HFF-Myc (cell line): ENCODE data around the gene HDAC4.

ENCODE experiments used
- DNase-seq: peaks from one replicate; pipeline ENCODE4 v3.0.0-alpha.2; 2011; ENCODE audit warnings: low read depth; ENCODE audit errors: extremely low read depth
- H3K4me3 ChIP-seq: replicated peaks from 2 replicates; pipeline ENCODE4 v1.5.1; 2011; ENCODE audit warnings: low read depth, mild to moderate bottlenecking, control low read depth, low read length
- TF ChIP-seq, protein P1 (sequence below): IDR thresholded peaks from 2 replicates; pipeline ENCODE4 v1.5.1; 2012; ENCODE audit warnings: mild to moderate bottlenecking, low read depth, low read length, control low read depth; ENCODE audit errors: missing control alignments

HDAC4 gene

DNA sequence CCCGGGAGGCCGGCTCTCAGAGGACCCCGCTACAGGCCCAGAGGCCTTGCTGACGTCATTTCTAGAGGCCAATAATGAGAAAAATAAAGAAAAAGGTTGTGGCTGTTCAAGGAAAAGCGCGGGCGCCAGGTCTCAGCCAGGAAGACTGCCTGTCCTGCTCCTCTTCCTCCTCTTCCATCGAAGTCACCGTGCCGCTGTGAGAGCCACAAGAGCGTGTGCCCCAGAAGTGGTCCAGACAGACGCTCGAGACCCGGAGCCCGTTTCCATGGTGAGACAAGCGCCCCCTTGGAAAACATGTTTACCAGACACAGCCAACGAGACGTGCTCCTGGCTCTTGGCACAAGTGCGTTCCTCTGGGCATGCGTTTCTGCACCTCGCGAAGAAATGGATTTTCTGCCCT, 210.5 kb downstream of the HDAC4 start:
- TF ChIP-seq, protein P1, sequence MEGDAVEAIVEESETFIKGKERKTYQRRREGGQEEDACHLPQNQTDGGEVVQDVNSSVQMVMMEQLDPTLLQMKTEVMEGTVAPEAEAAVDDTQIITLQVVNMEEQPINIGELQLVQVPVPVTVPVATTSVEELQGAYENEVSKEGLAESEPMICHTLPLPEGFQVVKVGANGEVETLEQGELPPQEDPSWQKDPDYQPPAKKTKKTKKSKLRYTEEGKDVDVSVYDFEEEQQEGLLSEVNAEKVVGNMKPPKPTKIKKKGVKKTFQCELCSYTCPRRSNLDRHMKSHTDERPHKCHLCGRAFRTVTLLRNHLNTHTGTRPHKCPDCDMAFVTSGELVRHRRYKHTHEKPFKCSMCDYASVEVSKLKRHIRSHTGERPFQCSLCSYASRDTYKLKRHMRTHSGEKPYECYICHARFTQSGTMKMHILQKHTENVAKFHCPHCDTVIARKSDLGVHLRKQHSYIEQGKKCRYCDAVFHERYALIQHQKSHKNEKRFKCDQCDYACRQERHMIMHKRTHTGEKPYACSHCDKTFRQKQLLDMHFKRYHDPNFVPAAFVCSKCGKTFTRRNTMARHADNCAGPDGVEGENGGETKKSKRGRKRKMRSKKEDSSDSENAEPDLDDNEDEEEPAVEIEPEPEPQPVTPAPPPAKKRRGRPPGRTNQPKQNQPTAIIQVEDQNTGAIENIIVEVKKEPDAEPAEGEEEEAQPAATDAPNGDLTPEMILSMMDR = no peak
- DNase-seq = no peak
- H3K4me3 ChIP-seq = no peak overlapping the region

DNA sequence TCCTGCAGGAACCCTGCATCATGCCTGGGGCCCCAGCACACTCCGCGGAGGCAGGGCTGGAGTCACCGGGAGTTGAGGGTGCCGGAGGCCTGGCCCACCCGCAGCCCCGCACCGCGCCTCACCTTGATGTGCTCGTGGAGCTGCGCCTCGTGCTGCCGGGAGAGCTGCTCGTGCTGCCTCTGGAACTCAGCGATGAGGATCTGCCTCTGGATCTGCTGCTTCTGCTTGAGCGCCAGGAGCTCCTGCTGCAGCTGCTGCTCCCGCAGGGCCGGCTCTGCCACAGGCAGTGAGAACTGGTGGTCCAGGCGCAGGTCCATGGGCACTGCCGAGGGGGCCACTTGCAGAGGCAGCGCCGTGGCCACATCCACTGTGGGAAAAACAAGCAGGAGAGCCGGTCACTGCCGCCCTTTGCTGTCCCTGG, 211.1 kb downstream of the HDAC4 start:
- TF ChIP-seq, protein P1 = no peak
- no peak overlapping the region for H3K4me3 ChIP-seq
- no peak for DNase-seq

DNA sequence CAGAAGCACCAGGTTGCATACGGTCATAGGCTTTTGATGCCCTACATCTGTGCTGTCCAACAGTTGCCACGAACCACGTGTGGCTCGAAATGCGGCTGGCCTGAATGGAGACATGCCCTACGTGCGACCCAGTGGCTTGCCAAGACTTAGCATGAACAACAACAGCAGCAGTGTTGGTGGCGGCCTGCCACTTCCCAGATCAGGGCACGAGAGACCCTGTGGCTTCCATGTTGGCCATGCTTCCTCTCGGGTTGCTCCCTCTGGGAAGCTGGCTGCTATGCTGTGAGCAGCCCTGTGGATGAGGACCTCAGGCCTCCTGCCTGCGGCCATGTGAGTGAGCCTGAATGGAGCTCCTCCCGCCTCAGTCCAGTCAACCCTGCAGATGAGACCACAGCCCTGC, 212.3 kb downstream of the HDAC4 start:
- TF ChIP-seq, protein P1 = no peak
- no peak overlapping the region for H3K4me3 ChIP-seq
- no peak for DNase-seq

DNA sequence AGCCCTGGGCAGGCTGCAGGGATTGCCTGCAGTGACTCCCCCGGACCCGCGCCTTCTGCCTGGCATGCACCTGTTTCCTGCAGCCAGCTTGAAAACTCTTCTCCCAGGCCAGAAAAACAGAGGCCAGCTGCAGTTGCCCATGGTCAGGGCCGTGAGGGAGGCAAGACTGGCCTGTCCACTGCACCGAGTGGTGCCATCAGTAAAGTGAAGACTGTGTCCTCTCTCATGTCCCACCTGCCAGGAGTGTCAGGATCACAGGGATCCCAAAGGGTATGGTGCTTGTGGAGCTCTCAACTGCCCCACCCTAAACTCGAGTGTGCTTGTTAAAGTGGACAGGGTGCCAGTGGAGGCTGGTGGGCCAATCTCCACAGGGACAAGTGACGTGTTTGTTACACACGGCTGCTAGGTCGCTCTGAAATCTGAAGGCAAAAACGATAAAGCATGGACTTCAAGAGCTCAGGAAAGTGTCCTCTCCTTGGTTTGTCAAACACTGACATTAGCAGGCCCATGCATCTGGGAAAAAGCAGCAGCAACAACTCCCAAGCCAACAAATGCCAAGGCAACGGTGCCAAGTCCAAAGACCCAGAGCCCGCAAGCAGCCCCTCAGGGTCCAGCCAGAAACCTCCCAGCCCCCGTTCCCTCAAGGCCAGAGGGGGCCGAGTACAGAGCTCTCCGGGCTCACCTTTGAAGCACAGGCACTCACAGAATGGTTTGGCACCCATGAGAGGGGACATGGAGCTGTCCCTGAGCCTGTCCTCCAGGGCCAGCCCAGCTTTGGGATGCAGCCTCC, 213.2 kb downstream of the HDAC4 start:
- DNase-seq = no peak
- no peak overlapping the region for H3K4me3 ChIP-seq
- TF ChIP-seq, protein P1 = no peak

DNA sequence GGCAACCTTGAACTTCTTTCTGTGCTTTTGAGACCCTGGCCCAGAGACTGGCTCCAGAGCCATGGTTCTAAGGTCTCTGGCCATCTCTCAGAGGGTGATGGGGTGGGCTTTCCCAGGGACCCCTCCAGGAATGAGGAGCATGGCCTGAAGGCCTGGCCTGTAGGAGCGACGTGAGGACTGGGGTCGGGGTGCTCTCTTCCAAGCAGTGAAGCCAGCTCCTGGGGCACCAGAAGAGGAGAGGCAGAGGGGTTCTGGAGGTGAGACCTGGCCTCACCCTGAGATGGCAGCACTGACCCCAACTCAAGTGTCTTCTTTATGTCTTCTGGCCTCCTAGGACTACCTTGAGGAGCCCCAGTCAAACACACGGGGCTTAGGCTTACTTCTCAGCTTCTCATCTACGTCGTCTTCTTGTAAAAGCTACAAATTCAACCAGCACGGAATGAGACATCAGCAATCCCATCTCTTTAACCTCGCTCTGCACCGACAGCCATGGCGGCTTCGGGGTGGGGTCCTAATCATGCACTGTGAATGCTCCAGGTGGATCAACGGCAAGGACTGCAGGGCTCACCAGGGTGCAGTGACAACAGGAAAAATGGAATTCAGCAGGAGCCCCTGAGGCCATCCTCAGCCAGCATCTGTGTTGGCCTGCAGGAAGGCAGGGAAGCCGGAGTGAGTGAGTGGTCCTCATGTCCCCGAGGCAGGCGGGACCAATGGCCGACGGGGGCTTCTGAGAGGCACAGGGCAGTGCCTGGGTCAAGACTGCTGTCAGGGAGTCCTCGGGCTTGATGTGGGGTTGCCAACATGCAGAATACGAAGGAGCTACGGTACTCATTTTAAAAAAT, 214.1 kb downstream of the HDAC4 start:
- no peak overlapping the region for H3K4me3 ChIP-seq
- no peak for DNase-seq
- TF ChIP-seq, protein P1 = no peak

DNA sequence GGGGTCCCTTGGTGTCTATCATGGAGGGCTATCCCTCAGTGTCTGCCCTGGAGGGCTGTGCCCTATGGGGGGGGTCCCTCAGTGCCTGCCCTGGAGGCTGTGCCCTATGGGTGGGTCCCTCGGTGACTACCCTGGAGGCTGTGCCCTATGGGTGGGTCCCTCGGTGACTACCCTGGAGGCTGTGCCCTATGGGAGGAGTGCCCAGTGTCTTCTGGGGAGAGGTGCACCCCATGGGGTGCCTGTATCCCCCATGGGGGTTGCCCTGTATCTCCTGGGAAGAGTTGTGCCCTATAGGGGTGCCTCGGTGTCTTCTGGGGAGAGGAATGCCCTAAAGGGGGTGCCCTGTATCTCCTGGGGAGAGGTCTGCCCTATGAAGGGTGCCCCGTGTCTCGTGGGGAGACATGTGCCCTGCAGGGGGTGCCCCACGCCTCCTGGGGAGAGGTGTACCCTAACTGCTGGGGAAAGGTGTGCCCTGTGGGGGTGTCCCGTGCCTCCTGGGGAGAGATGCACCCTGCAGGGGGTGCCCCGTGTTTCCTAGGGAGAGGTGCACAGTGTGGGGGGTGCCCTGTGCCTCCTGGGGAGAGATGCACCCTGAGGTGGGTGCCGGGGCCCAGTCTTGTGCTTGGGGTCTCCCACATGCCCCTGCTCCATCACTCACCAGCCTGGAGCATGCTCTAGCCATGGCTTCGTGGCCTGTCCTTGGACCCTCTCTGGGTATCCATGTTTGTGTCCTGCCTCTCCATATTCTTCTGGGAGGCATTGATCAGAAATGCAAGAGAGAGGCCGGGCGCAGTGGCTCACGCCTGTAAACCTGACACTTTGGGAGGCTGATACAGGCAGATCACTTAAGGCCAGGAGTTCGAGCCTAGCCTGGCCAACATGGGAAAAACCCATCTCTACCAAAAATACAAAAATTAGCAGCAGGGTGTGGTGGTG, 215.6 kb downstream of the HDAC4 start:
- H3K4me3 ChIP-seq = no peak overlapping the region
- TF ChIP-seq, protein P1 = no peak
- no peak for DNase-seq
